GM21825 (cell line): ENCODE results near the gene CUL4A.

Experiments
- ATAC-seq: cut with Tn5 transposase; IDR thresholded peaks from one replicate; pipeline ENCODE4 v1.9.1; 2021; ENCODE audit warnings: mild to moderate bottlenecking, moderate library complexity; ENCODE audit not compliant: unreplicated experiment

CUL4A gene

DNA sequence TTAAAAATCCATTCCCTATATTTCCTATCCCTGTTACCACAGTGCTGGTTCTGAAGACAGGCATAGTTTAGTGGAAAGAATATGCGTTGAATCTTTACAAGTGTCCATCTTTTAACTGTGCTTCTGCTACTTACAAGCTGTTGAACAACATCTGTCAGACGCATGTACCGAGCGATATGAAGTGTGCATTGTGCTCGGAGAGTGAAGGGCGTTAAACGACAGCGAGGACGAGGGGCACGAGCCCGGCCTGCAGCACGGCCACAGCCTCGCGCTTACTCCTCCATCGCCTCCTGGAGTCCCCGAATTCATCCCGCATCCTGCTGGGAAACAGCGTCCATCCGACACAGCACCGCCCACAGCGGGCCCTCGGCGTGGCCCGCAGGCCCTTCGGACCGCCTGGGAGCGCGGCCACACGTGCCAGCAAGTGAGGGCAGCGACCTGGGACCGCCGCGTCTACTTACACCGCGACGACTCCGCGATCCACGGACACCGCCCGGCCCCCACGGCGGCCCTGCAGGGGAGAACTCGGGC lies 1.5 kb upstream of the CUL4A start:
- peak; percentile 2 for ATAC-seq

DNA sequence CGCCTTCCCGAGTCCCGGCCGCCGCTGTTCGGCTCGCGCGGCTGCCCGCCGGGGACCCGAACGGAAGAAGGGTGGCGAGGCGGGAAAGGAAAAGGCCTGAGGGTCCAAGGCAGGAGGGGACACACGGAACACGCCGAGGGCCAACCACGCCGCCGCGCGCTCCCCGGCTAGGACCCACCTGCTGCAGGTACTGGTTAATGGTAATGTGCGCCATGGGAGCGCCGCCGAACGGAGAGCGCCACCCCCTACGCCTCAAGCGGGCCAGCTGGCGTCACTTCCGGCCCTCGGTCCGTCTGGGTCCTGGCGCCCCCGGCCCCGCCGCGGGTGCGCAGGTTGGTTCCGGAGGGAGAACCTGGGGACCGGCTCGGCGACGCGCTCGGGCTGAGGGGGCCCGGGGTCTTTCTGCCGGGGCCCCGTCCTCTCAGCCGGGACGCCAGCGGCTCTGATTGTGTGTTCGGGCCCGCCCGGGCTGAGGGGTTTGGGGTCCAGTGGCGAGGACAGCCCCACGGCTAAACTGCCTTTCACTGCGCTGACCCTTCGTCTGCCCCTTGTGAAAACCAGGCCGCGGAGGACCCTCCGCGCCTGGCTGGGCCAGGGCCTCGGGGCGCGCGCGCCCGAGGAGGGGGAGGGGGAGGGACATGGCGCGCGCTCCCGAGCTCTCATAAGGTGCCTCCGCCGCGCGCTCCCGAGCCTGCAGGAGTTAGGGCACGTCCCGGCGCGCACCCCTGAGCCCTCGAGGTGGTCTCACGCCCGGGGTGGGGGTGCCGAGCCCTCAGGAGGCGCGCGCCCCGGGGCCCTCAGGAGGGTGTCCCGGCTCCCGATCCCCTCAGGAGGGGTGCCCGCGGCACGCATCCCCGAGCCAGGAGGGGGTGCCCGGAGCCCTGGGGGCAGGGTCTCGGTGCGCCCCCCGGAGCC lies 735 bp upstream of the CUL4A start, which contains the start of gene PCID2:
PCID2 (minus strand) TSS at position 249 of the 915 bp plus-strand sequence; CDS start at position 214, 35 bp downstream.
- peak; percentile 67 for ATAC-seq

DNA sequence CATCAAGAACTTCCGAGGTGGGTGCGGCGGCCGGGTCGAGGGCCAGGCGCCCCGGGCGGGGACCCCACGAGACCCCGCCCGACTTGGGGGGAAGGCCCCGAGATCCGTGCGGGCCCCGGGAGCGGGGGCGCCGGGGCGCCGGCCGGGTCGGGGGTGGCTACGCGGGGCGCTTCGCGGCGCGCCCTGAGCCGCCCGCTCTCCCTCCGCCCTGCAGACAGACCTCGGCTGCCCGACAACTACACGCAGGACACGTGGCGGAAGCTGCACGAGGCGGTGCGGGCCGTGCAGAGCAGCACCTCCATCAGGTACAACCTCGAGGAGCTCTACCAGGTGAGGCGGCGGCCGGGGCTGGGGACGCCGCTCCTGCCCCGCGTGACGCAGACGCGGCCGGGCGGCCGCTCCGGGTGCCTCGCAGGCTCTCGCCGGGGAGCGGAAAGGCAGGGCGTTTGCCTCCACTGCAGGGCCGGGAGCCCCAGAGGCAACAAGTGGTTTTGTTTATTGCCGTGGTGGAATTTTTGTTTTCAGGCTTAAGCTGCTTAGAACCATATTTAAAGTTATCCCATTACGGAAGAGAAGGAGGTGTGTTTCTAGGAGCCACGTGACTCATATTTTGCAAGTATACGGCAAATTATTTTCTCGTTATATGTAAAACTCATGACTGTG lies 477 bp downstream of the CUL4A start:
- peak; percentile 27 for ATAC-seq

DNA sequence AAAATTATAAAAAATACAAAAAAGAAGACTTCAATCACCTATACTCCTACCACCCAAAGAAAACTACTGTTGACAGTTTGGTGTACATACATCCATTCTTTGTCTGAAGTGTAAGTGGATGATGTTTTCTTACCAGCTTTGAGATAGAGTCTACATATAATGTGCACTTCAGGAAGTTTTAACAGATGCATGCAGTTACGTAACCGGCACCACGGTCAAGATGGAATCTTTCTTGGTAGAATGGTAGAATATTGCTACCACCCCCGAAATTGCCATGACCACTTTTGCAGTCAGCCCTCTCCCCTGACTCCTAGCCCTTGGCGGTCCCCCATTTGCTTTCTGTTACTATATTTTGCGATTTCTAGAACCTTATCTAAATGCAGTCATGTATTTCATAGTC lies 1.4 kb downstream of the CUL4A start:
- ATAC-seq, result no peak

DNA sequence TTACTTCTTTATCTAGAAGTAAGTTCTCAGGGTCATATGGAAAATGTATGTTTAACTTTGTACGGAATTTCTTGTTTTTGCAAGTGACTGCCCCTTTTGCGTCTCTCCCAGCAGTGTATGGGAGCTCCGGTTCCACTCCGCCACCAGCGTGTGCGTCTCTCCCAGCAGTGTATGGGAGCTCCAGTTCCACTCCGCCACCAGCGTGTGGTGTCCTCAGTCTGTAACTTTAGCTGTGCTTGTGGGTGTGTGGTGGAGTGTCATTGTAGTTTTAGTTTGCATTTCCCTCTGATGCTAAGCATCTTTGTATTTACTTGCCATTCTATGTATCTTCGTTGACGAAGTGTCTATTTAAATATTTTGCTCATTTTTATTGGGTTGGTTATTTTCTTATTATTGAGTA lies 2.4 kb downstream of the CUL4A start:
- no peak for ATAC-seq

DNA sequence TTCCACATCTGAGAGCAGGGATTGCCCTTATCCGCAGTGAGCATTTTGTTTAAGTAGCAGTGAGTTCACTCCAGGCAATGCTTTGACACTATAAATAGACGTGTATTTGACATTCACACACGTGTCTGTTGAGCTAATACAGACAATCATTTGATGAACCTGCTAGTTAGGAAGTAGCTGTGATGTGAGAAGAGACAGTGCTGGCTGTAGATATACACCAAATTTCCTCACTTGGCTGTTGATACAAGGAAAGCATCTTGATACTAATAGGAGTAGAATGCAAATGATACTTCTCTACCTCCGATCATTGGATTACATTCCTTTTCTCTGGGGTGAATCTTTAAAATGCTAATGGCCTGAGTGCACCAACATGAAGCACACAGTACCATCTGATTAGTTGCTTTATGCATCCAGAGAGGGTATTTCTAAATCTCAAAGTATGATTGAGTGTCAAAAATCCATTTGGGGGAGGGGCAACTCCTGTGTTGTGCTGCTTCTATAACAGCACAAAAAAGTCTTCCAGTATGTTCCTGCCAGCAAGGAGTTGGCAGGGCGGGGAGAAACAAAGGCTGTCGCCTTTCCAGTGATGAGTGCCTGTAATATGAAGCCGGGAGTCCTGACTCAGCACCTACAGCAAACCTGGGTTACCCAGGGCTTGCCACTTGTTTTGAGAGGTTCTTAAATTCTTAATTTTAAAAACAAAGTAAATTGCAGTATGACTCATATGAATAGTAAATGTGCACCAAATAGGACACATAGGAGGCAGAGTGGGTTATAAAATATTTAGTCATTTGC lies 7.0 kb downstream of the CUL4A start:
- no peak for ATAC-seq

DNA sequence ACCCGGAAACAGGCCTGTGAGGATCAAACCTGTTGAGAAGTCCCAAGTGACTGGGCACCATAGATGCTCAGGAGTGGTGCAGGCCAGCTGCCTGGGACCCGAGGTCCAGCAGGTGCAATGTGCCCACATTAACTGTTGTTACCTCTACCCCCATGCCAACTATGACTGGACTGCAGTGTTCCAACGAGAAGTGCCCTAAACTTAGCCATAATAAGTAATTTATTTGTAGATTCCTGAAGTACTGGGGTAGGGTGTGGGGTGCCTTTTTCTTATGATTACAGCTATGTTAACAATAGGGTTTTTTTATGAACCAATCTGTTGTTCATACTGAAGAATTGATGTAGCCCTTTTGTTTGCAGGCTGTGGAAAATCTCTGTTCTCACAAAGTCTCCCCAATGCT lies 9.2 kb downstream of the CUL4A start:
- no peak for ATAC-seq

DNA sequence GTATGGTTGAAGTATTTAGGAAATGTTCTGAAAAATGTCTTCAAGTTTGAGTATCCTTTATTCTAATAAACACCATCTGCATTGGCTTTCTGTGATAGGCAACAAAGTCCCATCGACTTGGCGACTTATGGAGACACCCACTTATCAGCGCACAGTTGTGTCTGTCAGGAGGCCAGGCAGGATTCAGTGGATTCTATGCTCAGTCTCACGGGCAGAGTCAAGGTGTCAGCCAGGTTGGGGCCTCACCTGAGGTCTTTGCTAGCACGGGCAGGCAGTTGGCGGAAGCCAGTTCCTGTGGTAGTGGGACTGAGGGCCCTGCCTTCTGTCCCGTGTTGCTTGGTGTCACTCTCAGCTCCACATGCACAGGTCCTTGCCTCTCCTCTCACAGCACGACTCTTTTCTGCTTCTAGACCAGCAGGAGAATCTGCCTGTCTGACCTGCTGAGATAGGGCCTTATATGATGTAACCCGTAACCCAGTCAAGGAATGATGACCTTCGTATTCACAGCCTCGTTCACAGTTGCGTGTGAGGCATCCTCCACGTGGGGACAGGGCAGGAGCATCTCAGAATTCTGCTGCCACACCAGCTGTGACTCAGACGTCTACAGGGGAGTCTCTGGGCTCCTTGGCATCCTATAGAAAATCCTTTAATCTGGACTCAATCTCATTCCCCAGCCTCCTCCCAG lies 10.0 kb downstream of the CUL4A start:
- no peak for ATAC-seq

DNA sequence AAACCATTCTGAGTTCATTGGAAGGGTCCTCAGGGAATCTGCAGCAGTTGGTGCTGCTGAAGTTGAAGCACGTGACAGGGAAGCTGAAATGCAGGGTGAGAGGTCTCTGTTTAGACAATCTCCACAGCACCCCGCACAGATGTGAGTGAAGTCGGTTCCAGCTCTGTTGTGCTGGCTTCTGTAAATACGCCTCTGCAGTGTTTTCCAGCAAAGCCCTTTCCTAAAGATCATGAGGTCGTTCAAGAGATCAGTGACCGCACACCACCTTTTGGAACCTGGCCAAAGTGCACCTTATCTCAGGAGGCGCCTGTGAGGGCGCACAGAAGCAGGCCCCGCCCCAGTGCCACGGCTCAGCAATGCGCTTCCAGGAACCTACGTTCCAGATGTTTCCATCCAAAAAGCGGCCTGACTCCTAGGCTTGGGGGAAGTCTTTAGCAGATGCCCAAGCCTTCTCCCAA lies 10.8 kb downstream of the CUL4A start:
- ATAC-seq, result no peak

DNA sequence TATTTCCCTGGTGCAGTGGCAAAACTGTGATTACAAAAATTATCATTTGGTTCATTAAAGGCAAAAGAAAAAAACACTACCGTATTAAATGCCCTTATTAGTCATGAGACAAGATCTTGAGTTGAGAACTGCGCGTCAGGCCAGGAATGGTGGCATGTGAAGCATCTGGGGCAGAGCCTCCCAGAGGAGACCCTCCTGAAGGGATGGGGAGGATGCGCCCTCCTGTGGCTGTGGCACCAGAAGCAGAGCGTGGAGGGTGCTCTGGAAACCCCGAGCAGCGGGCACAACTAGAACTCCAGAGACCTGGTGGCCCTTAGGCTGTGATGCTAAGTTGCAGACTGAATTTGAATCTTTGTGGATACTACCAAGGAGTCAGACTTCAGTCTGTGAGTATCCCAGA lies 11.5 kb downstream of the CUL4A start:
- no peak for ATAC-seq

DNA sequence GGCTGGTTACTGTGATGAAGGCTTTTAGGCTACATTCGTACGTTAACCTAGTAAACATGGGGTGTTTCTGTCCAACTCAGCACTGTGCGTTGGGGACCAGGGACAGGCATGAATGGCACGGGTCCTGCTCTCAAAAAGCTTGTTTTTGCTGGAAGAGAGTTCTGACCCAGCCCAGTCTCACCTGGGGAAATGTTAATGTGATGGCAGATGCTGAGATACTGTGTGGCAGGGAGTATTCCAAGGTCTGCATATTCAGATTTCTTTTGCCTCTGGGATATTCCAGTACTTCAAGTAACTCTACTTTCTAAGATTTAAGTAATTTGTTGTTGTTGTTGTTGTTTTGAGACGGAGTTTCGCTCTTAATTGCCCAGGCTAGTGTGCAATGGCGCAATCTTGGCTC lies 13.7 kb downstream of the CUL4A start:
- no peak for ATAC-seq

DNA sequence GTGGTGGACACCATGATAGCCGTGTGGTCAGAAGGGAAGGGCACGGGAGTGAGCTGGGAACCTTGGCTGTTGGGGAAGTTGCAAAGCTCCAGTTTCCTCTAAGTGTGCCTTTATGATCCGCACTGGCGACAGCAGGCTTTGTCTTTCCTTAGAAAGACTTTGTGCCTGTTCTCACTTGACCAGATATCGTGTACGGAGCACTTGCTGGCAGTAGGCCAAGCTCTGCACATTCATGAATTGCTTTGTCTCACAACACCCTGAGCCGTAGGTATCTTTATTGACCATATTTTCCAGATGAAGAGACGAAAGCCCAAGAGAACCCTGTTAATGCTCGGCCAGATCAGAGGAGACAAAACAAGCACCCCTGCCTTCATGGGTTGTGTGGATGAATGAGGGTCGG lies 15.1 kb downstream of the CUL4A start:
- ATAC-seq, result no peak

DNA sequence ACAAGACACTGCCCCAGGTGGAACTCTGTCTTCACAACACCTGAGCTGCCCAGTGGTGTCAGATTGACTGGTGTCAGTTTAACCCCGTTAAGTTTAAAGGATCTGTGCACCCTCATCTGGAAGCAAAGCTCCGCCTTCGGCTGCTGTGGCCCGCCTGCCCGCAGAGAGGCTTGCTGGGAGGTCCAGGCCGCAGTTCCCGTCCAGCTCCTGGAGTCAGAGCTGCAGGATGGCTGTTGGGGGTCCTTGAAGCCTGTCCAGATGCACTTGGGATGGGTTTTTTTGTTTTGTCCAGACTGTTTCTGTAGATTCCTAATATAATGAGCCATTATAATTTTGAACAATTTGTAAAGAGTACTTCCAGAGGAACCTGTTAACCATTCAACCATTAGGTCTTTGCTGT lies 16.1 kb downstream of the CUL4A start:
- no peak for ATAC-seq

DNA sequence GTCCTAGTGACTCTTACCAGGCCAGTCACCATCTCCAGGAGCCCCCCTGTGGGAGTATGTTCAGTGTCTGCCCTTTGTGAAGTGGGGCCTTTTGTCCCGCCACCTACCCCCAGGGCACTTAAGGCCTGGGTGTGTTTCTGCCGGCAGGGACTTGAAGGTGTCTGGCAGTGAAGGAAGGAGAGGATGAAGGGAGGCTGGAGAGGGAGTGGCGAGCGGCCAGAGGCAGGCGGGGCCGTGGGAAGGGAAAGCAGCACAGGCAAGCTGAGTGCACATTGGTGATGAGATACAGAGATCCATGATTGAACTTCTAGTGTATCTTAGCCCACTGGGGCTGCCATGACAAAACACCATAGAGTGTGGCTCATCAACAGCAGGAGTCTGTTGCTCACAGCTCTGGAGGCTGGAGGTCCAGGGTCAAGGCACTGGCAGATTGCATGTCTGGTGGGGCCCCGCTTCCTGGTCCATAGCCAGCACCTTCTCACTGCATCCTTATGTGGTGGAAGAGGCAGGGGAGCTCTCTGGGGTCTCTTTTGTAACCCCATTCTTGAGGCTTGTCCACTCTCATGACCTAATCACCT lies 17.5 kb downstream of the CUL4A start:
- no peak for ATAC-seq

DNA sequence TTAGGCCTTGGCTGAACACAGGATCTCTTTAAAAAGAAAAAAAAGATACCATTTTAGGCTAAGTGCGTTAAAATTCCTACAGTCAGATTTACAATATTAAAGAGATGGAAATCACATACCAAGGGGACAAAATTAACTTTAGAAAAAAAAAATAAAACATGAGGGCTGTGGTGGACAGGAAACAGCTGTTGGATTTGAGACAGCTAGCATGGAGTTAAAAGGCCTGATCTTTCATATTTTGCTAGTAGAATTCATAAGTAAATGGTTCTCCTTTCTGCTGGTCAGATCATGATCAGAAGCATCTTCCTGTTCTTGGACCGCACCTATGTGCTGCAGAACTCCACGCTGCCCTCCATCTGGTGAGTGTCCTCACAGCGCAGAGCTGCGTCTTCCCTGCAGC lies 19.7 kb downstream of the CUL4A start:
- ATAC-seq, result no peak

DNA sequence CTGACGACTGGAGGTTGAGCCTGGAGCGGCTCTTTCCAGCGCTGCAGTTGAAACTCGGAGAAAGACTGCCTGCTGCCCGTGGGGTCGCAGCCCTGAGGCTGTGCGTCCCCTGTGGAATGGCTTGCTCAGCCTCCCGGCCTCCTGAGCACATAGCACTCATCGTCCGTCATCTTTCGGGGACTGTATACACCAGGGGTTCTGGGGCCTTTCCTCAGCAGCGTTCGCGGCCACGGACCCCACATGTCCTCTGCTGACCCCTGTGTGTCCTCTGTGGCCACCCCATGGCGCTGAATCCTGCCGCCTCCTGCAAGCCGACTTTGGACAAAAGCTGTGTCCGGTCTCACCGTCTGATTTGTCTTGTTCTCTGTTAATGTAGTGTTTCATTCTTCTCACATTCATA lies 20.4 kb downstream of the CUL4A start:
- no peak for ATAC-seq

DNA sequence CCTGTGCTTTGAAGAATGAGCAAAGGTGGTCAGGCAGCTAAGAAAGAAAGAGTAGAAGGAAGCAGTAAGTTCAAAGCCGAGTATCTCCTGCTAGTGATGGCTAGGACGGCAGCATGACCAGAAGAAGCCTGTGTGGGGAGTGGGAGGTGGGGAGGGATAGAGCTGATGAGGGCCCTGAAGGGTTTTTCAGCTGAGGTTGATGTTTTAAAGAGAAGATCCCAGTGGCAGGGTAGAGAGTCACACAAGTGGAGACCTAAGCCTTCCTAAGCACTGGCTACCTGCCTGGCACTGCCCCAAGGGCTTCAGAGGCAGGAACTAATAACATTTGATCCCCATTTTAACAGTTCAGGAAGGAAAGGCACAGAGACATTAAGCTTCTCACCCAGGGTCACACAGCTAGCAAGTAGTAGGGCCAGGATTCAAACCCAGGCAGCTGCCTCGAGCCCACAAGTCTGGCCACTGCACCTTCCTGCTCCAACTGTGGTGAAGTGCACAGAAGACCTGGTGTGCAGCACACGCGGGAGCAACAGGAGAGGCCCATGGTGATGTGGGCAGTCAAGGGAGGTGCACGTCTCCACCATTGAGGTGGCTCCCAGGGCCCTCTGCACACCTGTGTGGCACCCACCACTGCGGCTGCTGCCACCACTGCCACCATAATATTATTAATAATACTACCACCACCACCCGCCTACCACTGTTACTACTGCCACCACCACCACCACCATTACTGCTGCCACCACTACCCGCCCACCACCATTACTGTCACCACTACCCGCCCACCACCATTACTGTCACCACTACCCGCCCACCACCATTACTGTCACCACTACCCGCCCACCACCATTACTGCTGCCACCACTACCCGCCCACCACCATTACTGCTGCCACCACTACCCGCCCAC lies 22.1 kb downstream of the CUL4A start:
- ATAC-seq, result no peak

DNA sequence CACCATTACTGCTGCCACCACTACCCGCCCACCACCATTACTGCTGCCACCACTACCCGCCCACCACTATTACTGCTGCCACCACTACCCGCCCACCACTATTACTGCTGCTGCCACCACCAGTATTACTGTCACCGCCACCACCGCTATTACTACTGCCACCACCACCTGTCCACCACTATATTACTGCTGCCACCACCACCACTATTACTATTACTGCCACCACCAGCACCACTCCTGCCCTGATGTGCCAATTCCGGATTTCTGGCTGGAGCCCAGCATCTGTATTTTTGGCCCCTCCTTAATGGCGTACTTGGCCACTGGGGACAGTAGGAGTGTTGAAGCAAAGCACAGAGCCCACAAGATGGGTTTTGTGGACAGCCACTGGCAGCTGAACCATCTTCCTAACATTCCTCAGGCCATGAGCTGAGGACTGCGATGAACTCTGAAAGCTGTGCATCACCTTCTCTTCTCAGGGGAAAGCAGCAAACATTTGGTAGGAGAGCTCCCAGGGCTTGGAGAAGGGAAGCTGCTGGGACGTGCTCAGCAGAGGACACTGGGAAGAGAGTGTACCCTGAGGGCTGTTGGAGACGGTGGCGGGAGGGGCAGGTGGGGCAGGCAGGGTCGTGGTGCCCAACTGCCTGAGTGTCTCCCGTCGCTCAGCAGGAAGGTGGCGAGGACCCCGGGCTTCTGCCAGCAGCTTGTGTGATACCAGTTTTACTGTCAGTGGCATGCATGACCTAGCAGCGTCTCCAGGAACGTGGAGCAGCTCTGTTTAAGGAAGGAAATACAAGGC lies 23.0 kb downstream of the CUL4A start:
- no peak for ATAC-seq
